ENCODE measurements around the gene SIK2.

GRCh38 chr11:111774955-111775710, 172.9 kb downstream of the SIK2 start:
- TF ChIP-seq CTCF (IDR thresholded peaks at IDR 0.05) (no peak), EZH2 (IDR thresholded peaks at IDR 0.05; ENCODE audit: borderline replicate concordance, insufficient read depth, low read depth, low read length, poor library complexity, severe bottlenecking) (no peak)
